AML-193 (cell line): Measurements from ENCODE around the gene FITM1.

ENCODE experiments used
- DNase-seq, 2 experiments: peaks; one replicate each; lab custom pipeline; 2025; lab: John Stamatoyannopoulos, UW

FITM1 gene, protein sequence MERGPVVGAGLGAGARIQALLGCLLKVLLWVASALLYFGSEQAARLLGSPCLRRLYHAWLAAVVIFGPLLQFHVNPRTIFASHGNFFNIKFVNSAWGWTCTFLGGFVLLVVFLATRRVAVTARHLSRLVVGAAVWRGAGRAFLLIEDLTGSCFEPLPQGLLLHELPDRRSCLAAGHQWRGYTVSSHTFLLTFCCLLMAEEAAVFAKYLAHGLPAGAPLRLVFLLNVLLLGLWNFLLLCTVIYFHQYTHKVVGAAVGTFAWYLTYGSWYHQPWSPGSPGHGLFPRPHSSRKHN

DNA sequence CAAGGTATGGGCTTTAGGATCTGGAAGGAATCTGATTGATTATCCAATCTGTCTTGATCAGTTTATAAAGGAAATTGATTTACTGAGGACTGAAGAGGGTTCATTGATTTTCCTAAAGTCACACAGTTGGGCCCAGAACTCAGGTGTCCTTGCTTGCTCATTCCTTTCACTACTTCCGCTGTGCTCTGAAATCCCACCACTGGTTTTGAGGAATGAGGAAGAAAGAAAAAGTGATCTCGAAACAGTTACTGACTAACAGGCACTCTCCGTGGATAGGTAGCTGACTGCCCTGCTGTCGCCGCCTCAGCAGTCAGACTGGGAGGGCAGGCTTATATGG is at the start of gene FITM1:
Gene FITM1 (plus strand): TSS at position 280 of the 337 bp plus-strand sequence. CDS start 905 bp downstream, outside the sequence.
- no peak for DNase-seq

GRCh38 chr14:24080888-24081738 is 49.3 kb upstream of the FITM1 start:
- peak; percentile 20 to 42 for DNase-seq

- DNase-seq: no peak
Measured at GRCh38 chr14:24081739-24082211, 48.7 kb upstream of the FITM1 start.

DNA sequence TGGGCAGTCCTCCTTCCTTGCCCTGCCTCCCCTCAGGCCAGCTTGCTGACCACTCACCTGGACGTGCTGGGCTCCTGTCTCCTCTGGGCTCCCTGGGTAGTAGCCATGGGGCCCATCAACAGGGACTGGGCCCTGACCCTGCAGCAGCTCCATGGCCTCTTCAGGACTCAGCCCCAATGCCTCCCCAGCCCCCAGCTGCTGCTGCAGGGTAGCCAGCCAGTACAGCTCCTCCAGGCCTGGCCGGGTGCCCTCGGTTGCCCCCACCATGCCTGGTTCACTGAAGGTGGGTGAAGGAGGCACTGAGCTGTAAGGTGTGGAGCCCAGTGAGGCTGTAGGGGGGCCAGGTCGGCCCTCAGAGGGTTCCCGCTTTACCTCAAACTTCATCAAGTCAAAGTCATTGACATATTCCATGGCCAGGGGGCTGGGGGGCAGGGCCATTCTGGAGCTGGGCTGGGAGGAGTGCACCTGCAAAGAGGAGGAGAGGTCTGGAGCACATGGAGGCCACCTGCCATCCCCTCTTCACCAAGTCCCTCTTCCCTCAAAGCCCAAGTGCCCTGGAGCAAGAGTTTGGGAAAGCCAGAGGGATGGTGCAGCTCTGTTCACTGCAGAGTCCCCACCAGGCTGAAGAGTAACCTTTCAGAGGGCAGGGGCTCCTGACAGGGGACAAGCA is 47.9 kb upstream of the FITM1 start:
- DNase-seq: no peak

DNA sequence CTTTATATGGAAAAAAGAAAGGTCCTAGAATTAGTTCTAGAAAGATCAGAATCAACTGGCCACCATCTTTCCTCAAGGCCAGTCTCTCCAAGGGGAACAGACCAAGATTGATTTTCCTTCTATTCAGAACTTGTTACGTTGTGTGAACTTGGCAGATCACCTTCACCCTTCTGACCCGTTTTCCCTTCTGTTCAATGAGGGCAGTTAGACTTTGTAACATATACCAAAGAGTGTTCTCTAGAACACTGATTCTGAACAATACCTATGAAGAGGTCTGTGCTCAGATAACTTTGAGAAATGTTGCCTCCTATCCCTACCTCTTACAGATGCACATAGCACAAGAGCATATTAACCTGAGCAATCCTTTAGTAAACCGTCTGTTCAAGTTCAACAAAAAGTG is 47.0 kb upstream of the FITM1 start:
- DNase-seq: no peak

- no peak for DNase-seq
Measured at GRCh38 chr14:24084440-24084839, 46.0 kb upstream of the FITM1 start.

- no peak for DNase-seq
Measured at GRCh38 chr14:24085215-24085614, 45.2 kb upstream of the FITM1 start.

DNA sequence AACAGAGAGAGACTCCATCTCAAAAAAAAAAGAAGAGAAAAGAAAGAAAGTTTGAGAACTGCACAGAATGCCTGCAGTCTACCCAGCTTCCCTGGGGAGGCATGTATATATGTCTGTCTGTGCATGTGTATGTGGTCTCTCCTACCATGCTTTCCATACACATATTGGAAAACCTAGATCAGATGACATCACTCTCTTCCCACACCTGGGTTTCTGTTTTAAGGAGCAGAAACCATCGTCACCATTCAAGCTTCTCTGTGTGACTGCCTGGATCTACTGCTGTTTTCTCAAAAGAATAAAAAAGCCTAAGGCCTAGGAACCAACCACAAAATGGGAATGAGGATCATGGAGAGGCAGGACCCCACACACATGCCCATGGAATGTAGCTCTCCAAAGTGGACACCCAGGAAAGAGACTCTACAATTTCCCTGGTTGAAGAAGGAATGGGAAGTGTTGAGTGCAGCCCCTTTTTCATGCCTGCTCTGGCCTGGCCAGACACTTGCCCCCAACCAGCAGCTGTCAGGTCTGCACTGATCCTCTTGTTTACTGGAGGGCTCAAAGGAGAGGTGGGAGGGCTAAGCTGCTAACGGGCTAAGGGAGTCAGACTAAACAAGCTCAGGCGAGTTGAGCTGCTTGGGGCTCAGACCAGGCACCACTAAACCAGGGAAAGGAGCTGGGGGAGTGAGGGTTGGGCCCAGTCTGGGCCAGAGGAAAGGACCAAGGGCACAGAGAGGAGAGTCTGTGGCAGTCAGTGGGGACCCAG is 44.1 kb upstream of the FITM1 start:
- DNase-seq: no peak

DNA sequence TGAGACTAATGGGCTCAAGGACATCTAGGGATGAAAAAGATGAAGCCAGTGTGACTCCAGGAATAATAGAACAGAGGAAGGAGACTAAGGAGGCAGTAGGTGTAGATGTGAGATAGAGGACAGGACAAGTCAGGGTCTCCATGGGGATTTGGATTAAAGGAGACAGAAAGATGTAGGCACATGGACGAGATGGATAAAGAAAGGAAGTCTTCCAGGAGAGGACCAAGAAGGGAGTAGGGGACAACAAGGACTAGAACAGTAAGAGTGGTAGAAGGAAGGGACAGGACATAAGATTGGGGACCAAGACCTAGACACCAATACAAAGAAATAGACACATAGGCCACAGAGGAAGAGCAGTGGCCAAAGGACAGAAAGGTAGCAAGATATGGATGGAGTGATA is 43.5 kb upstream of the FITM1 start:
- DNase-seq: no peak

GRCh38 chr14:24088095-24088494 is 42.4 kb upstream of the FITM1 start:
- DNase-seq: no peak

- no peak for DNase-seq
Measured at GRCh38 chr14:24089890-24090289, 40.6 kb upstream of the FITM1 start.

- DNase-seq: no peak
Measured at GRCh38 chr14:24092110-24092504, 38.4 kb upstream of the FITM1 start.

- no peak for DNase-seq
Measured at GRCh38 chr14:24092505-24093206, 37.8 kb upstream of the FITM1 start.

DNA sequence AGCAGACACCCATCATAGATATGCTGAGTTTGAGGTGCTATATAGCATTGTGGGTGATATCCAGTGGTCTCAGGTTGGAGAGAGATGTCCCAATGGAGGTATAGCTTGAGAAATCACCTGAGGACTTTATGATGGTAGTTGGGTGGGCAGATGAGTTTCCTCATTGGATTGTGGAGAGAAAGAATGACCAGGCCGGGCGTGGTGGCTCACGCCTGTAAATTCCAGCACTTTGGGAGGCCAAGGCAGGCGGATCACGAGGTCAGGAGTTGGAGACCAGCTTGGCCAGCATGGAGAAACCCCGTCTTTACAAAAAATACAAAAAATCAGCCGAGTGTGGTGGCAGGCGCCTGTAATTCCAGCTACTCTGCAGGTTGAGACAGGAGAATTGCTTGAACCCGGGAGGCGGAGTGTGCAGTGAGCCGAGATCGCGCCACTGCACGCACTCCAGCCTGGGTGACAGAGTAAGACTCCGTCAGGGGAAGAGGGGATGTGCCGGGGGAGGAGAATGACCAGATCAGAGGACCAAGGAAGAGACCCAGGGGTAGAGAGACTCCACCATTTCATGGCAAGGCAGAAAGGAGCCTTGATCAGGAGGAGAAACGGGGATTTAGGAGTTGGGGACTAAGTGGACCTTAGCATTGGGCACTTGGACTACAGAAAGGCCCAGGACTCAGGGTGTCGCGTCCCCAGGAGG is 37.1 kb upstream of the FITM1 start:
- no peak for DNase-seq

GRCh38 chr14:24093901-24094840 is 36.3 kb upstream of the FITM1 start, which contains the start of gene PCK2:
PCK2 (plus strand) TSS chr14:24094311; CDS start chr14:24094406, 95 bp downstream.
- peak; percentile 87 to 90 for DNase-seq

DNA sequence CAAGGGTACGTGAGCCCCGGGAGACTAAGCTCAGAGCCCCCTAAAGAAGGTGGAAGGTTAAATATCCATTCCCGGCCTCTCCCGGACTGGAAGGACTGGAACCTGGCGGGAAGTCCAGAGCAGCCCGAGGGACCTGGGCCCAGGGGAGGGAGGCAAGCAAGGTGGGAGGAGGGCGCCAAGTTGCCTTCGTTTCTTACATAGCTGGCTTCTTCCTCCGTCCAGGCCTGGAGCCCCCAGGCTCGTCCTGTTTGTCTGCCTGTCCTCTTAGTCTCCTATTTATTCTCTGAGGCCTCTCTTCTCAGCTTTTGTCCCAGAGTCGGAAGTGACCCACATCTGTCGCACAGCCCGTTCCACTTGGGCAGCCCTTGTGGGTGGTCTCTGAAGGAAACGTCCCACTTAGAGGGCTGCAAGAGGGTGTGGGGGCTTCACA is 35.6 kb upstream of the FITM1 start:
- no peak for DNase-seq

DNA sequence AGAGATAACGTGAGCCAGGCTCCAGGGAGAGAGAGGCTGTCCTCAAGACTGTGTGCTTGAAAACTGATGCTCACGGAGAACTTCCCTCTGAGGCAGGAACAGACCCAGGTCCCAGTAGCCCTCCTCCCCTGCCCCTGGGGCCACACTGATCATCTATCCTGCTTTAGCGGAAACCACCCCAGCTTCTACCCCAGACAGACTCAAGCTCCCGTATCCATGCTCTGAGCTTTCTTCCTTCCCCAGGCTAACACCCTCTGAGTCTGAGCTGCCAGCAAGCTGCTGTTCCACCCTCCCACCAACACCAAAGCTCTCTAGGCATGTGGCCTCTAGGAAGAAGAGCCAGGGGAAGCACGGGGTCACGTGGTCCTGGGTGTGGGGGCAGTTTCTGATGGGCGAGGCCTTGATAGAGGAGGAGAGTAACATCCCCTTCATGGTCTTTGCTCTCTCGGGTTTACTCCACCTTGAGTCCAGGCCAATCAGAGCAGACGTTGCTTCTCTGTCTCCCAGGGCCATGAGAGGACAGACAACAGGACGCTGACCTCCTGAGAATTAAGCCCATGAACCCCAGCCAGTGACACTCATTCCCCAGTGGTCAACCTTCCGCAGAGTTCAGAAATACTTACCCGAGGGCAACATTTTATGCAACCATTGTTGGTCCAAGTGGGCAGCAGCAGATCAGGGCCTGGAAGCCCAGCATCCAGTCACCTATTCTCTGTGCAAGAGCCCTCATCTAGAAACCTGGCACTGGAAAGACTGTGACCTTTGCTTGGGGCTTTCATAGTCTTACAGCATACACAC is 35.0 kb upstream of the FITM1 start:
- peak; percentile 59 to 74 for DNase-seq

DNA sequence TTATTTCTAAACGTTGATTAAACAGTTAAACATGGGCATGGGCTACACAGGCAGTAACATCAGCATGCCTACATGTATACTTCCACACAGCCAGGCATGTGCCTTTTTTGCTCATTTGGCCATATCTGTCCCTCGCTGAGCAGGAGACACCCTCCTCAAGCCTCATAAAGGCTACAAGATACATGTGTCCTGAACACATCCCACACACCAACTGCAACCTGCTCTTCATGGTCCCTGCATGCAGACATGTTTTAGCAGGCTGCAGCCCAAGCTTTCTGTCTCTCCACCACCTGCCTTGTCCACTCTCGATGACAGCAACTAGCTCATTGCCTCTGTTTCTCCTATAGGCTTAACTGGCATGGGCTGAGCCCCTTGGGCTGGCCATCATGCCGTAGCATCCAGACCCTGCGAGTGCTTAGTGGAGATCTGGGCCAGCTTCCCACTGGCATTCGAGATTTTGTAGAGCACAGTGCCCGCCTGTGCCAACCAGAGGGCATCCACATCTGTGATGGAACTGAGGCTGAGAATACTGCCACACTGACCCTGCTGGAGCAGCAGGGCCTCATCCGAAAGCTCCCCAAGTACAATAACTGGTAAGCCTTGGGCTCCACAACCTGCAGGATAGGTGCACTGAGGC is 33.8 kb upstream of the FITM1 start:
- no peak for DNase-seq
